MCF 10A (cell line): ENCODE measurements around the gene PDE1A. TPM values are rescaled to one million over a fixed set of nuclear protein-coding genes. Genes with fewer than 3 reads are reported as not detected.

Source experiments
- BruUV-seq: library from RNA; stranded (reverse); fragments of 400-500 nt; replicated peaks from 2 replicates; lab custom pipeline; 2021; lab: Mats Ljungman, UMichigan
- CTCF ChIA-PET: fragments of 300-600 bp; sonication (Branson Sonifier 250); formaldehyde crosslinking; extraction: SDS; loops from one replicate; lab custom pipeline; 2021; ENCODE audit warnings: antibody characterized with exemption, inconsistent platforms; lab: Yijun Ruan, JAX
- POLR2A ChIA-PET: fragments of 300-600, 350-650 bp; sonication (Branson Sonifier 250); formaldehyde crosslinking; extraction: SDS; loops from one replicate; lab custom pipeline; 2020; ENCODE audit warnings: antibody characterized with exemption, inconsistent platforms; lab: Yijun Ruan, JAX
- DNase-seq: peaks from one replicate; pipeline ENCODE4 v3.0.0-alpha.2; 2018; ENCODE audit not compliant: unreplicated experiment
- H3K27ac Mint-ChIP-seq: one replicate; pipeline ENCODE4 v1.8.0; 2022; ENCODE audit warnings: mild to moderate bottlenecking, low read depth, mixed read lengths; ENCODE audit not compliant: unreplicated experiment
- H3K27me3 Mint-ChIP-seq: one replicate; pipeline ENCODE4 v1.8.0; 2022; ENCODE audit warnings: mixed read lengths; ENCODE audit not compliant: insufficient read depth, unreplicated experiment
- H3K36me3 Mint-ChIP-seq: one replicate; pipeline ENCODE4 v1.8.0; 2022; ENCODE audit warnings: mild to moderate bottlenecking, moderate library complexity, mixed read lengths; ENCODE audit not compliant: insufficient read depth, unreplicated experiment
- H3K4me1 Mint-ChIP-seq: one replicate; pipeline ENCODE4 v1.8.0; 2022; ENCODE audit warnings: mixed read lengths; ENCODE audit not compliant: insufficient read depth, unreplicated experiment
- H3K4me3 Mint-ChIP-seq: one replicate; pipeline ENCODE4 v1.8.0; 2022; ENCODE audit warnings: mild to moderate bottlenecking, moderate library complexity, mixed read lengths; ENCODE audit not compliant: unreplicated experiment
- H3K9me3 Mint-ChIP-seq: one replicate; pipeline ENCODE4 v1.8.0; 2022; ENCODE audit warnings: mixed read lengths; ENCODE audit not compliant: unreplicated experiment
- CTCF ChIP-seq: fragments of 200-600 bp; IDR thresholded peaks from one replicate; pipeline ENCODE4 v1.8.0; 2022; ENCODE audit warnings: antibody characterized with exemption, mild to moderate bottlenecking; ENCODE audit not compliant: unreplicated experiment
- intact Hi-C: fragments of 100-400 bp; cut with micrococcal nuclease; formaldehyde crosslinking; loops from 2 replicates; pipeline ENCODE4 v1.14.1; 2022
- total RNA-seq: library from RNA; stranded (reverse); gene quantifications from 2 replicates; pipeline ENCODE4 v1.2.3, GENCODE V29; 2022

Gene PDE1A
- total RNA-seq, 1 experiment from 2014 or later, result 0.30 TPM

- no TSS peak for BruUV-seq
- CTCF ChIA-PET, result no interaction called here
- H3K27ac Mint-ChIP-seq, result no peak overlapping the region
- intact Hi-C loops, result no loop called here
- H3K4me3 Mint-ChIP-seq, result no peak overlapping the region
- DNase-seq, result no peak
- no peaks in the 10 kb centered on the region for H3K4me1 Mint-ChIP-seq
- H3K9me3 Mint-ChIP-seq, result peaks cover 9% of the 10 kb centered on the region
- H3K27me3 Mint-ChIP-seq, result no peaks in the 10 kb centered on the region
- POLR2A ChIA-PET, result no interaction called here
- H3K36me3 Mint-ChIP-seq, result no peaks in the 10 kb centered on the region
- TF ChIP-seq CTCF, result no peak
Observed at GRCh38 chr2:182097571-182098164, 329.2 kb downstream of the PDE1A start.

- TF ChIP-seq CTCF, result no peak
- Mint-ChIP-seq H3K27me3 (no peaks in the 10 kb centered on the region), H3K27ac (no peak overlapping the region), H3K4me3 (no peak overlapping the region), H3K4me1 (no peaks in the 10 kb centered on the region), H3K9me3 (peaks cover 9% of the 10 kb centered on the region), H3K36me3 (no peaks in the 10 kb centered on the region)
- no TSS peak for BruUV-seq
- POLR2A ChIA-PET, result no interaction called here
- CTCF ChIA-PET, result no interaction called here
- intact Hi-C loops, result no loop called here
- DNase-seq, result no peak
Observed at GRCh38 chr2:182090486-182090885, 336.4 kb downstream of the PDE1A start.
